OCI-LY1 (cell line): ENCODE results near the gene ERGIC1.

Experiments
- H2AFZ ChIP-seq: fragments of 200-600 bp; sonication (generic), shearing (Covaris generic); 2 replicates; pipeline ENCODE4 v1.6.0; 2014; ENCODE audit warnings: antibody characterized with exemption, mild to moderate bottlenecking, low read length
- H3F3A ChIP-seq: fragments of 200-600 bp; sonication (generic), shearing (Covaris generic); 2 replicates; pipeline ENCODE4 v1.6.0; 2014; ENCODE audit warnings: mild to moderate bottlenecking, antibody characterized with exemption, low read length, moderate library complexity; ENCODE audit not compliant: insufficient read depth
- H3K27ac ChIP-seq: fragments of 200-600 bp; sonication (generic); 2 replicates; pipeline ENCODE4 v1.5.1; 2014; ENCODE audit warnings: low read length, mixed run types, mild to moderate bottlenecking, low read depth; ENCODE audit not compliant: poor library complexity, severe bottlenecking
- H3K27me3 ChIP-seq: fragments of 200-600 bp; sonication (generic); 2 replicates; pipeline ENCODE4 v1.6.0; 2014; ENCODE audit warnings: antibody characterized with exemption, mild to moderate bottlenecking, low read length, moderate library complexity; ENCODE audit not compliant: insufficient read depth
- H3K36me3 ChIP-seq: fragments of 200-600 bp; sonication (generic); 2 replicates; pipeline ENCODE4 v1.6.1; 2014; ENCODE audit warnings: mild to moderate bottlenecking, antibody characterized with exemption, low read length, moderate library complexity, mixed read lengths; ENCODE audit not compliant: insufficient read depth
- H3K4me1 ChIP-seq: fragments of 200-600 bp; sonication (generic); 2 replicates; pipeline ENCODE4 v1.5.1; 2014; ENCODE audit warnings: mild to moderate bottlenecking, low read length, moderate library complexity; ENCODE audit not compliant: insufficient read depth, severe bottlenecking
- H3K4me2 ChIP-seq: fragments of 200-600 bp; sonication (generic), shearing (Covaris generic); 2 replicates; pipeline ENCODE4 v1.6.1; 2014; ENCODE audit warnings: low read length
- H3K4me3 ChIP-seq: fragments of 200-600 bp; sonication (generic); 2 replicates; pipeline ENCODE4 v1.5.1; 2014; ENCODE audit warnings: low read length, low read depth, mild to moderate bottlenecking, mixed read lengths; ENCODE audit not compliant: poor library complexity, severe bottlenecking
- H3K79me2 ChIP-seq: fragments of 200-600 bp; shearing (Covaris generic); 2 replicates; pipeline ENCODE4 v1.6.1; 2016; ENCODE audit warnings: mixed run types, low read length, mixed read lengths; ENCODE audit not compliant: insufficient read depth
- H3K9ac ChIP-seq: fragments of 200-600 bp; sonication (generic), shearing (Covaris generic); 2 replicates; pipeline ENCODE4 v1.6.1; 2014; ENCODE audit warnings: mild to moderate bottlenecking, low read length, mixed read lengths
- H3K9me2 ChIP-seq: fragments of 200-600 bp; sonication (generic), shearing (Covaris generic); 2 replicates; pipeline ENCODE4 v1.6.1; 2014; ENCODE audit warnings: low read depth, mild to moderate bottlenecking, low read length, mixed read lengths
- H3K9me3 ChIP-seq: fragments of 200-600 bp; shearing (Covaris generic); 2 replicates; pipeline ENCODE4 v1.6.1; 2014; ENCODE audit warnings: low read length, mixed read lengths
- H4K20me1 ChIP-seq: fragments of 200-600 bp; sonication (generic), shearing (Covaris generic); 2 replicates; pipeline ENCODE4 v1.6.0; 2016; ENCODE audit warnings: mild to moderate bottlenecking, low read length; ENCODE audit not compliant: insufficient read depth
- CTCF ChIP-seq: fragments of 200-600 bp; sonication (generic), shearing (Covaris generic); IDR thresholded peaks from 2 replicates; pipeline ENCODE4 v1.5.1; 2017; ENCODE audit warnings: mild to moderate bottlenecking, antibody characterized with exemption, low read length, moderate library complexity, mixed read lengths
- EZH2 ChIP-seq: fragments of 200-600 bp; sonication (generic), shearing (Covaris generic); IDR thresholded peaks from 2 replicates; pipeline ENCODE4 v1.8.0; 2017; ENCODE audit warnings: borderline replicate concordance, mixed run types, mild to moderate bottlenecking, antibody characterized with exemption, low read length, moderate library complexity, mixed read lengths

ERGIC1 gene

GRCh38 chr5:172883066-172883465, 49.0 kb downstream of the ERGIC1 start:
- no peak overlapping the region for H2AFZ ChIP-seq
- H4K20me1 ChIP-seq, result no peaks in the 10 kb centered on the region
- peaks cover 37% of the 10 kb centered on the region for H3K36me3 ChIP-seq
- no peaks in the 10 kb centered on the region for H3K9me3 ChIP-seq
- H3K79me2 ChIP-seq, result no peaks in the 10 kb centered on the region
- no peaks in the 10 kb centered on the region for H3K9me2 ChIP-seq
- H3K9ac ChIP-seq, result no peak overlapping the region
- H3F3A ChIP-seq, result no peaks in the 10 kb centered on the region
- no peak overlapping the region for H3K27ac ChIP-seq
- no peaks in the 10 kb centered on the region for H3K4me1 ChIP-seq
- H3K27me3 ChIP-seq, result no peaks in the 10 kb centered on the region
- TF ChIP-seq CTCF (no peak), EZH2 (no peak)
- H3K4me3 ChIP-seq, result no peak overlapping the region
- H3K4me2 ChIP-seq, result no peak overlapping the region

- Histone ChIP-seq H3F3A (no peaks in the 10 kb centered on the region), H3K79me2 (no peaks in the 10 kb centered on the region), H3K9ac (no peak overlapping the region), H3K4me2 (no peak overlapping the region), H2AFZ (no peak overlapping the region), H3K4me1 (no peaks in the 10 kb centered on the region), H3K27ac (no peak overlapping the region), H3K4me3 (no peak overlapping the region), H3K9me2 (no peaks in the 10 kb centered on the region), H3K27me3 (no peaks in the 10 kb centered on the region), H3K36me3 (peaks cover 50% of the 10 kb centered on the region), H3K9me3 (no peaks in the 10 kb centered on the region), H4K20me1 (no peaks in the 10 kb centered on the region)
- TF ChIP-seq EZH2, result no peak
- TF ChIP-seq CTCF, result no peak
Observed at GRCh38 chr5:172885597-172886340, 51.7 kb downstream of the ERGIC1 start.

GRCh38 chr5:172886476-172886875, 52.4 kb downstream of the ERGIC1 start:
- no peak overlapping the region for H3K27ac ChIP-seq
- no peaks in the 10 kb centered on the region for H3K79me2 ChIP-seq
- no peaks in the 10 kb centered on the region for H3F3A ChIP-seq
- no peak overlapping the region for H3K4me3 ChIP-seq
- no peak overlapping the region for H2AFZ ChIP-seq
- H3K9ac ChIP-seq, result no peak overlapping the region
- TF ChIP-seq EZH2 (no peak), CTCF (no peak)
- H3K27me3 ChIP-seq, result no peaks in the 10 kb centered on the region
- H3K9me2 ChIP-seq, result no peaks in the 10 kb centered on the region
- no peaks in the 10 kb centered on the region for H4K20me1 ChIP-seq
- H3K4me1 ChIP-seq, result no peaks in the 10 kb centered on the region
- no peaks in the 10 kb centered on the region for H3K9me3 ChIP-seq
- H3K4me2 ChIP-seq, result no peak overlapping the region
- H3K36me3 ChIP-seq, result peaks cover 52% of the 10 kb centered on the region; the same call in 1 of the 2 replicates
